Left ventricle myocardium inferior (tissue), 1 donor: ENCODE results near the gene SNX13. TPM values are rescaled to one million over a fixed set of nuclear protein-coding genes. Genes with fewer than 3 reads are reported as not detected.

ENCODE experiments used
- DNase-seq: peaks from one replicate; pipeline ENCODE4 v3.0.0-alpha.2; 2020
- H3K27ac ChIP-seq: fragments of 200-600 bp; replicated peaks from 2 replicates; pipeline ENCODE4 v1.8.0; 2021
- H3K27me3 ChIP-seq: fragments of 200-600 bp; 2 replicates; pipeline ENCODE4 v1.8.0; 2021; ENCODE audit warnings: low read depth
- H3K36me3 ChIP-seq: fragments of 200-600 bp; 2 replicates; pipeline ENCODE4 v1.8.0; 2021
- H3K4me1 ChIP-seq: fragments of 200-600 bp; 2 replicates; pipeline ENCODE4 v1.8.0; 2021
- H3K4me3 ChIP-seq: fragments of 200-600 bp; 2 replicates; pipeline ENCODE4 v1.8.0; 2021; ENCODE audit warnings: mild to moderate bottlenecking, moderate library complexity
- H3K9me3 ChIP-seq: fragments of 200-600 bp; replicated peaks from 2 replicates; pipeline ENCODE4 v1.8.0; 2021
- CTCF ChIP-seq: fragments of 200-600 bp; IDR thresholded peaks from 2 replicates; pipeline ENCODE4 v1.8.0; 2021; ENCODE audit warnings: antibody characterized with exemption, mild to moderate bottlenecking, borderline replicate concordance
- intact Hi-C: fragments of 100-400 bp; cut with micrococcal nuclease; formaldehyde crosslinking; loops from one replicate; pipeline ENCODE4 v1.11.0; 2022
- total RNA-seq: library from RNA; stranded (reverse); fragmentation: NEBNext Ultra II Directional; extraction: Animal tissue kit (Norgen Biotek cat#: 25700); gene quantifications from one replicate; pipeline ENCODE4 v1.2.1, GENCODE V29; 2021
- donor health status: DM: no; HTN: yes; CAD: no; lungs with severe emphysema.

SNX13 gene
- total RNA-seq, 1 donor from 2014 or later, result 42.2 TPM

GRCh38 chr7:17787257-17787656 lies 153.0 kb downstream of the SNX13 start:
- no peak for DNase-seq
- Histone ChIP-seq H3K36me3 (peaks cover 15% of the 10 kb centered on the region), H3K4me3 (no peak overlapping the region), H3K27me3 (no peaks in the 10 kb centered on the region), H3K27ac (no peak overlapping the region), H3K9me3 (no peaks in the 10 kb centered on the region), H3K4me1 (no peaks in the 10 kb centered on the region)
- intact Hi-C loops, result no loop called here
- no peak for TF ChIP-seq CTCF

GRCh38 chr7:17786314-17786852 lies 153.9 kb downstream of the SNX13 start:
- H3K4me1 ChIP-seq, result no peaks in the 10 kb centered on the region
- no peaks in the 10 kb centered on the region for H3K27me3 ChIP-seq
- no peak overlapping the region for H3K27ac ChIP-seq
- no peak for TF ChIP-seq CTCF
- H3K4me3 ChIP-seq, result no peak overlapping the region
- intact Hi-C loops, result no loop called here
- DNase-seq, result no peak
- no peaks in the 10 kb centered on the region for H3K9me3 ChIP-seq
- peaks cover 12% of the 10 kb centered on the region for H3K36me3 ChIP-seq

- H3K36me3 ChIP-seq, result no peaks in the 10 kb centered on the region
- no peak for TF ChIP-seq CTCF
- H3K27ac ChIP-seq, result no peak overlapping the region
- intact Hi-C loops, result no loop called here
- no peak for DNase-seq
- H3K27me3 ChIP-seq, result no peaks in the 10 kb centered on the region
- H3K9me3 ChIP-seq, result no peaks in the 10 kb centered on the region
- H3K4me1 ChIP-seq, result no peaks in the 10 kb centered on the region
- no peak overlapping the region for H3K4me3 ChIP-seq
Measured at GRCh38 chr7:17782216-17782549, 158.1 kb downstream of the SNX13 start.

GRCh38 chr7:17781491-17782215 lies 158.6 kb downstream of the SNX13 start:
- H3K4me3 ChIP-seq, result no peak overlapping the region
- no peak overlapping the region for H3K27ac ChIP-seq
- intact Hi-C loops, result no loop called here
- H3K27me3 ChIP-seq, result no peaks in the 10 kb centered on the region
- no peaks in the 10 kb centered on the region for H3K4me1 ChIP-seq
- H3K36me3 ChIP-seq, result no peaks in the 10 kb centered on the region
- no peak for TF ChIP-seq CTCF
- DNase-seq, result no peak
- no peaks in the 10 kb centered on the region for H3K9me3 ChIP-seq

GRCh38 chr7:17779381-17779780 lies 160.9 kb downstream of the SNX13 start:
- no peak for DNase-seq
- Histone ChIP-seq H3K4me3 (no peak overlapping the region), H3K4me1 (peaks cover 7% of the 10 kb centered on the region), H3K9me3 (no peaks in the 10 kb centered on the region), H3K36me3 (no peaks in the 10 kb centered on the region), H3K27me3 (no peaks in the 10 kb centered on the region), H3K27ac (no peak overlapping the region)
- TF ChIP-seq CTCF, result no peak
- intact Hi-C loops, result no loop called here
